GM23338 (cell line): ENCODE results near the gene GUCY1A1.

ENCODE experiments used
- CTCF ChIP-seq, 2 experiments: fragments of 200-600 bp in 1 of 2; sonication (generic) in 1 of 2; conservative IDR thresholded peaks; 2 replicates each; pipeline versions ENCODE4 v1.5.1 to v1.6.1; 2016 to 2017; ENCODE audit warnings: antibody characterized with exemption in 2 of 2, low read depth in 2 of 2, mild to moderate bottlenecking in 2 of 2, moderate library complexity in 1 of 2
- EZH2 ChIP-seq: fragments of 200-600 bp; sonication (generic); IDR thresholded peaks from one replicate; pipeline ENCODE4 v1.8.0; 2017; ENCODE audit warnings: antibody characterized with exemption, mild to moderate bottlenecking, low read depth; ENCODE audit not compliant: unreplicated experiment
- EZH2phosphoT487 ChIP-seq: fragments of 200-600 bp; sonication (generic); IDR thresholded peaks from one replicate; pipeline ENCODE4 v1.8.1; 2018; ENCODE audit warnings: antibody characterized with exemption; ENCODE audit not compliant: unreplicated experiment
- POLR2AphosphoS5 ChIP-seq: IDR thresholded peaks from 2 replicates; pipeline ENCODE4 v1.6.1; 2016; ENCODE audit warnings: antibody characterized with exemption, low read depth
- STAT1 ChIP-seq: IDR thresholded peaks from one replicate; pipeline ENCODE4 v1.6.1; 2016; ENCODE audit warnings: antibody characterized with exemption; ENCODE audit not compliant: unreplicated experiment

GRCh38 chr4:155712846-155713245 is 46.2 kb downstream of the GUCY1A1 start:
- no peak for TF ChIP-seq POLR2AphosphoS5
- TF ChIP-seq CTCF (conservative IDR thresholded peaks at IDR 0.05; ENCODE audit: low read depth in 2 of 2): no peak
- TF ChIP-seq STAT1: no peak
- no peak for TF ChIP-seq EZH2phosphoT487
- no peak for TF ChIP-seq EZH2
